RWPE1 (cell line): ENCODE measurements around the gene IL15RA.

Experiments used
- CTCF ChIA-PET: fragments of 350-600 bp; sonication (Branson Sonifier 250); formaldehyde crosslinking; extraction: SDS; loops from one replicate; lab custom pipeline; 2021; lab: Yijun Ruan, JAX
- POLR2A ChIA-PET: fragments of 400-600 bp; formaldehyde crosslinking; extraction: SDS; loops from one replicate; lab custom pipeline; 2020; ENCODE audit warnings: antibody characterized with exemption; ENCODE audit not compliant: low non-redundant PET; lab: Yijun Ruan, JAX
- DNase-seq: peaks from one replicate; pipeline ENCODE4 v3.0.0; 2012; ENCODE audit warnings: low spot score
- H3K27ac ChIP-seq: fragments of 450-650 bp; 2 replicates; pipeline ENCODE4 v1.5.1; 2017
- CTCF ChIP-seq: fragments of 450-650 bp; conservative IDR thresholded peaks from 2 replicates; pipeline ENCODE4 v1.5.1; 2017; ENCODE audit warnings: low read depth, mild to moderate bottlenecking

The IL15RA gene

GRCh38 chr10:6019796-6020195 lies 42.5 kb upstream of the IL15RA start:
- ChIA-PET POLR2A (no interaction called here), CTCF (no interaction called here)
- no peak for DNase-seq
- TF ChIP-seq CTCF, result no peak
- H3K27ac ChIP-seq, result no peak overlapping the region

- no peak for TF ChIP-seq CTCF
- DNase-seq, result no peak
- no peak overlapping the region for H3K27ac ChIP-seq
- ChIA-PET POLR2A (no interaction called here), CTCF (no interaction called here)
Measured at GRCh38 chr10:6019010-6019782, 41.9 kb upstream of the IL15RA start.

GRCh38 chr10:6018422-6018821 lies 41.1 kb upstream of the IL15RA start:
- CTCF ChIA-PET, result no interaction called here
- no peak for DNase-seq
- POLR2A ChIA-PET, result no interaction called here
- no peak for TF ChIP-seq CTCF
- H3K27ac ChIP-seq, result no peak overlapping the region

GRCh38 chr10:6017781-6018354 lies 40.5 kb upstream of the IL15RA start:
- no peak overlapping the region for H3K27ac ChIP-seq
- no peak for TF ChIP-seq CTCF
- ChIA-PET POLR2A (no interaction called here), CTCF (no interaction called here)
- DNase-seq, result no peak

GRCh38 chr10:6014241-6014761 lies 37.0 kb upstream of the IL15RA start:
- POLR2A ChIA-PET, result no interaction called here
- DNase-seq, result peak; percentile 53

More at GRCh38 chr10:6014241-6014761, 37.0 kb upstream of the IL15RA start:
- TF ChIP-seq CTCF, result peak; percentile 77
- no peak overlapping the region for H3K27ac ChIP-seq
- CTCF ChIA-PET, result interaction anchor here (0.5 to 0.9 kb wide), 6 partner anchors 9 to 1511 kb away, joined by 3 read pairs; no protein-coding TSS in a partner anchor
